22Rv1 (cell line): ENCODE results near the gene SFTPA2.
"Not testable (repeated sequence)": the region's sequence is repeated elsewhere in the genome, so short reads cannot be mapped to it uniquely, and the experiment has no call there.

Experiments
- CTCF ChIP-seq: fragments of 450-650 bp; IDR thresholded peaks from 2 replicates; pipeline ENCODE4 v1.5.1; 2017; ENCODE audit warnings: mild to moderate bottlenecking
- ZFX ChIP-seq: fragments of 450-650 bp; IDR thresholded peaks from 2 replicates; pipeline ENCODE4 v1.6.1; 2017; ENCODE audit warnings: antibody characterized with exemption, borderline replicate concordance

GRCh38 chr10:79582954-79583353, 22.7 kb upstream of the SFTPA2 start:
- not testable (repeated sequence) for TF ChIP-seq CTCF, ZFX
